ENCODE results near the gene B3GALT6. TPM values are rescaled to one million over a fixed set of nuclear protein-coding genes. Genes with fewer than 3 reads are reported as not detected.
A peak's percentile ranks its signal among the peaks of the same experiment; 100 is the strongest.

The B3GALT6 gene
- total and polyA plus RNA-seq, 2 experiments from 2014 or later = 28.9 to 36.3 TPM

- DNase-seq (ENCODE audit: low spot score) = no peak
- Histone ChIP-seq H3K27me3 (peaks cover 23% of the 10 kb centered on the region), H2AFZ (peak within 1 kb of the TSS; percentile 19), H3K9me2 (replicated peaks; ENCODE audit: insufficient read depth) (no peaks in the 10 kb centered on the region), H4K20me1 (ENCODE audit: insufficient read depth, poor library complexity, severe bottlenecking) (no peaks in the 10 kb centered on the region), H3K36me3 (replicated peaks; ENCODE audit: insufficient read depth, low read depth) (no peaks in the 10 kb centered on the region), H3K9me3 (ENCODE audit: low read depth) (no peaks in the 10 kb centered on the region), H3K27ac (no peak within 1 kb of the TSS), H3K79me2 (no peaks in the 10 kb centered on the region), H3K4me1 (ENCODE audit: insufficient read depth) (peaks cover 17% of the 10 kb centered on the region), H3K4me2 (peak within 1 kb of the TSS; percentile 77), H3K4me3 (no peak within 1 kb of the TSS)
- TF ChIP-seq EZH2phosphoT487 (IDR thresholded peaks at IDR 0.05; ENCODE audit: low read depth, severe bottlenecking, unreplicated experiment) = no peak
- no peak for TF ChIP-seq EZH2 (IDR thresholded peaks at IDR 0.05; ENCODE audit: borderline replicate concordance)
- no peak for TF ChIP-seq CTCF (IDR thresholded peaks at IDR 0.05; ENCODE audit: poor library complexity)
- WGBS (ENCODE audit: low lambda C conversion rate, missing lambda C conversion rate) = 21% methylated on average over 45 of the region's 49 CpGs
Measured at GRCh38 chr1:1206376-1206965, 25.6 kb upstream of the B3GALT6 start, which contains the start of gene TNFRSF18. Gene TNFRSF18, minus strand, starts transcription at chr1:1206592. Its CDS starts 21 bp downstream, at chr1:1206571.

GRCh38 chr1:1206966-1207531, 25.0 kb upstream of the B3GALT6 start:
- H2AFZ ChIP-seq = no peak overlapping the region
- peaks cover 23% of the 10 kb centered on the region for H3K27me3 ChIP-seq

GRCh38 chr1:1207571-1207892, 24.5 kb upstream of the B3GALT6 start:
- Histone ChIP-seq H3K4me1 (ENCODE audit: insufficient read depth) (peaks cover 17% of the 10 kb centered on the region), H3K79me2 (no peaks in the 10 kb centered on the region), H3K36me3 (replicated peaks; ENCODE audit: insufficient read depth, low read depth) (no peaks in the 10 kb centered on the region), H4K20me1 (ENCODE audit: insufficient read depth, poor library complexity, severe bottlenecking) (no peaks in the 10 kb centered on the region), H3K9me2 (replicated peaks; ENCODE audit: insufficient read depth) (no peaks in the 10 kb centered on the region), H3K27ac (no peak overlapping the region), H3K4me2 (no peak overlapping the region), H3K4me3 (no peak overlapping the region), H3K27me3 (peaks cover 23% of the 10 kb centered on the region), H2AFZ (no peak overlapping the region), H3K9me3 (ENCODE audit: low read depth) (no peaks in the 10 kb centered on the region)
- TF ChIP-seq EZH2 (IDR thresholded peaks at IDR 0.05; ENCODE audit: borderline replicate concordance) (no peak), EZH2phosphoT487 (IDR thresholded peaks at IDR 0.05; ENCODE audit: low read depth, severe bottlenecking, unreplicated experiment) (no peak), CTCF (IDR thresholded peaks at IDR 0.05; ENCODE audit: poor library complexity) (no peak)
- no peak for DNase-seq (ENCODE audit: low spot score)
- 88% methylated on average over 9 of the region's 11 CpGs for WGBS (ENCODE audit: low lambda C conversion rate, missing lambda C conversion rate)

More at GRCh38 chr1:1206966-1207531, 25.0 kb upstream of the B3GALT6 start:
- DNase-seq (ENCODE audit: low spot score) = no peak
- Histone ChIP-seq H3K36me3 (replicated peaks; ENCODE audit: insufficient read depth, low read depth) (no peaks in the 10 kb centered on the region), H3K27ac (no peak overlapping the region), H3K4me3 (no peak overlapping the region), H3K4me2 (peak overlapping the region; percentile 77), H3K9me2 (replicated peaks; ENCODE audit: insufficient read depth) (no peaks in the 10 kb centered on the region), H3K79me2 (no peaks in the 10 kb centered on the region), H3K4me1 (ENCODE audit: insufficient read depth) (peaks cover 17% of the 10 kb centered on the region), H3K9me3 (ENCODE audit: low read depth) (no peaks in the 10 kb centered on the region), H4K20me1 (ENCODE audit: insufficient read depth, poor library complexity, severe bottlenecking) (no peaks in the 10 kb centered on the region)
- no peak for TF ChIP-seq EZH2 (IDR thresholded peaks at IDR 0.05; ENCODE audit: borderline replicate concordance)
- TF ChIP-seq CTCF (IDR thresholded peaks at IDR 0.05; ENCODE audit: poor library complexity) = no peak
- TF ChIP-seq EZH2phosphoT487 (IDR thresholded peaks at IDR 0.05; ENCODE audit: low read depth, severe bottlenecking, unreplicated experiment) = no peak
- WGBS (ENCODE audit: low lambda C conversion rate, missing lambda C conversion rate) = 82% methylated on average over 19 of the region's 19 CpGs

Measured in hepatocyte (in vitro differentiated cells).